GM21576 (cell line): ENCODE results near the gene ZNF687.

Source experiments
- ATAC-seq: cut with Tn5 transposase; IDR thresholded peaks from one replicate; pipeline ENCODE4 v1.9.1; 2021; ENCODE audit warnings: mild to moderate bottlenecking, moderate library complexity; ENCODE audit not compliant: unreplicated experiment

Gene ZNF687

GRCh38 chr1:151312411-151312810, 30.3 kb downstream of the ZNF687 start:
- no peak for ATAC-seq

- ATAC-seq: no peak
These were observed 30.7 kb downstream of the ZNF687 start for GRCh38 chr1:151312826-151313225.

- ATAC-seq: no peak
These were observed 31.4 kb downstream of the ZNF687 start for GRCh38 chr1:151313501-151313900.

GRCh38 chr1:151314137-151314875, 32.2 kb downstream of the ZNF687 start:
- ATAC-seq: no peak

GRCh38 chr1:151315565-151316235, 33.6 kb downstream of the ZNF687 start:
- ATAC-seq: no peak

GRCh38 chr1:151318975-151319374, 36.9 kb downstream of the ZNF687 start:
- no peak for ATAC-seq

GRCh38 chr1:151324390-151324930, 42.4 kb downstream of the ZNF687 start:
- ATAC-seq: no peak

- no peak for ATAC-seq
These were observed 43.1 kb downstream of the ZNF687 start for GRCh38 chr1:151325231-151325630.

GRCh38 chr1:151325646-151326429, 43.7 kb downstream of the ZNF687 start:
- no peak for ATAC-seq

- ATAC-seq: peak; percentile 56
These were observed 44.6 kb downstream of the ZNF687 start for GRCh38 chr1:151326619-151327222.

- ATAC-seq: peak; percentile 73
These were observed 45.3 kb downstream of the ZNF687 start, which contains the start of gene PI4KB for GRCh38 chr1:151327223-151327902. TSS of gene PI4KB (minus strand) at chr1:151327416. CDS start at chr1:151316481, 10,935 bp downstream.

- peak; percentile 5 for ATAC-seq
These were observed 46.0 kb downstream of the ZNF687 start for GRCh38 chr1:151327903-151328674.

GRCh38 chr1:151334822-151335221, 52.7 kb downstream of the ZNF687 start:
- no peak for ATAC-seq

- no peak for ATAC-seq
These were observed 54.5 kb downstream of the ZNF687 start for GRCh38 chr1:151336556-151336955.

GRCh38 chr1:151340870-151341754, 59.0 kb downstream of the ZNF687 start:
- no peak for ATAC-seq
